Lung (tissue), 12 donors: ENCODE results near the gene MLN. TPM values are rescaled to one million over a fixed set of nuclear protein-coding genes. Genes with fewer than 3 reads are reported as not detected.

Experiments used
- ATAC-seq: fragments of 200-7000 bp; cut with Tn5 transposase; one replicate; pipeline ENCODE4 v1.9.1; 2020; ENCODE audit warnings: moderate number of reproducible peaks; ENCODE audit not compliant: insufficient read depth, low FRiP score
- DNase-seq, 3 donors: peaks; one replicate each; pipeline ENCODE4 v3.0.0-alpha.2; 2013 to 2017
- H3K27ac ChIP-seq, 2 donors: one replicate each; pipeline ENCODE4 v1.5.1; 2013; ENCODE audit warnings: mild to moderate bottlenecking in 2 of 2, moderate library complexity in 2 of 2, control low read depth in 1 of 2, inconsistent platforms in 1 of 2, low read depth in 1 of 2, low read length in 1 of 2
- H3K27me3 ChIP-seq, 3 donors: one replicate each; pipeline ENCODE4 v1.5.1; 2013; ENCODE audit warnings: low read length in 2 of 3; ENCODE audit not compliant: control insufficient read depth in 3 of 3, insufficient read depth in 3 of 3
- H3K36me3 ChIP-seq, 4 donors: one replicate each; pipeline ENCODE4 v1.5.1; 2013; ENCODE audit warnings: low read length in 4 of 4, mild to moderate bottlenecking in 1 of 4, moderate library complexity in 1 of 4; ENCODE audit not compliant: control insufficient read depth in 4 of 4, insufficient read depth in 4 of 4
- H3K4me1 ChIP-seq, 5 donors: one replicate each; pipeline ENCODE4 v1.5.1; 2013; ENCODE audit warnings: low read length in 5 of 5, mild to moderate bottlenecking in 2 of 5, moderate library complexity in 1 of 5; ENCODE audit not compliant: control insufficient read depth in 5 of 5, insufficient read depth in 5 of 5
- H3K4me3 ChIP-seq: one replicate; pipeline ENCODE4 v1.5.1; 2013; ENCODE audit warnings: mild to moderate bottlenecking, control low read depth, moderate library complexity
- H3K9ac ChIP-seq, 2 donors: one replicate each; pipeline ENCODE4 v1.5.1; 2013; ENCODE audit warnings: low read length in 2 of 2, control low read depth in 1 of 2; ENCODE audit not compliant: insufficient read depth in 1 of 2
- H3K9me3 ChIP-seq, 4 donors: one replicate each; pipeline ENCODE4 v1.5.1; 2013; ENCODE audit warnings: low read length in 3 of 4, mild to moderate bottlenecking in 1 of 4, moderate library complexity in 1 of 4; ENCODE audit not compliant: control insufficient read depth in 4 of 4, insufficient read depth in 3 of 4
- CTCF ChIP-seq: IDR thresholded peaks from 2 replicates; pipeline ENCODE4 v1.5.1; 2012; ENCODE audit warnings: mild to moderate bottlenecking; ENCODE audit errors: control extremely low read depth, extremely low read depth
- WGBS, 2 donors: extraction: QIAGEN DNeasy Blood & Tissue Kit; methylation state at CpG; one replicate each; pipeline ENCODE4 v1.1.7; 2013; 5-methylcytosine and 5-hydroxymethylcytosine counted together
- polyA plus RNA-seq, 2 donors: library from polyadenylated mRNA; stranded (reverse); fragments of 200-250 nt; gene quantifications; one replicate each; pipeline ENCODE4 v1.2.1, GENCODE V29; 2013
- total RNA-seq, 2 donors: library from RNA; depleted of rRNA in 1 of 2; stranded (reverse); fragments of >200 nt in 1 of 2; gene quantifications; one replicate each; pipeline ENCODE4 v1.2.1, GENCODE V29; 2014 to 2021
- donor health status: control.
- donor health status: control.
- donor health status: Bipolar disorder and iron deficiency.
- donor health status: healthy.
- donor health status: DM: yes; HTN: yes; CAD: no.

MLN gene
- total and polyA plus RNA-seq, 4 donors, result not detected

- DNase-seq, result no peak
- 79 to 83% methylated on average over 3 of the region's 3 CpGs for whole genome bisulfite sequencing, 2 donors
Measured at GRCh38 chr6:33848484-33848883, 44.7 kb upstream of the MLN start.

DNA sequence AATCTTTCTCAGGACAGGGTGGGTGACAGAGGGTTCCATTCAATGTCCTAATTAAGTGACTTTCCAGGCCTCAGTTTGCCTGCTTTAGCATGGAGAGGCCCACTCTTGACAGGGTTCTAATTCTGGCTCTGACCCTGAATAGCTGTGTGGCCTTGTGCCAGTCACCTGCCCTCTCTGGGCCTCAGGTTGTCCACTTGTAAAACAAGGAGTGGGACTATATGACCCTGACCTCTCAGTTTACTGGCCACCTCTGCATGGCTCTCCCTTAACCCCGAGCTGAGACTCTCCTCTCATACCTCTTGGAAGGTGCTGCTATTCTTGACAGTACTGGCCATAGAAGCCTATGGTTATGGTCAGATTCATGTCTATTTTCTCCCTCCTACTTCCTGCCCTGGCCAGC, 44.1 kb upstream of the MLN start:
- 79 to 100% methylated on average over 1 of the region's 1 CpG for WGBS, 2 donors
- no peak overlapping the region for H3K4me3 ChIP-seq
- ATAC-seq (no peak), DNase-seq (no peak)
- no peaks in the 10 kb centered on the region for H3K27me3 ChIP-seq
- H3K27ac ChIP-seq, result no peak overlapping the region
- no peaks in the 10 kb centered on the region for H3K36me3 ChIP-seq
- no peak for TF ChIP-seq CTCF
- no peak overlapping the region for H3K9ac ChIP-seq
- H3K9me3 ChIP-seq, result no peaks in the 10 kb centered on the region
- H3K4me1 ChIP-seq, result peaks cover 0 to 10% (median 1%) of the 10 kb centered on the region in 5 donors

More at GRCh38 chr6:33848484-33848883, 44.7 kb upstream of the MLN start:
- no peak overlapping the region for H3K4me3 ChIP-seq
- H3K9ac ChIP-seq, result no peak overlapping the region
- H3K4me1 ChIP-seq, result peaks cover 0 to 10% (median 1%) of the 10 kb centered on the region in 5 donors
- no peaks in the 10 kb centered on the region for H3K9me3 ChIP-seq
- no peaks in the 10 kb centered on the region for H3K36me3 ChIP-seq
- ATAC-seq, result no peak
- no peaks in the 10 kb centered on the region for H3K27me3 ChIP-seq
- TF ChIP-seq CTCF, result no peak
- no peak overlapping the region for H3K27ac ChIP-seq

GRCh38 chr6:33847078-33847477, 43.3 kb upstream of the MLN start:
- Histone ChIP-seq H3K9ac (no peak overlapping the region), H3K9me3 (no peaks in the 10 kb centered on the region), H3K27me3 (no peaks in the 10 kb centered on the region), H3K36me3 (no peaks in the 10 kb centered on the region), H3K4me3 (no peak overlapping the region), H3K27ac (no peak overlapping the region), H3K4me1 (peaks cover 0 to 10% (median under 1%) of the 10 kb centered on the region in 5 donors)
- TF ChIP-seq CTCF, result no peak
- WGBS, 2 donors, result 82 to 95% methylated on average over 6 of the region's 6 CpGs
- DNase-seq (no peak), ATAC-seq (no peak)

DNA sequence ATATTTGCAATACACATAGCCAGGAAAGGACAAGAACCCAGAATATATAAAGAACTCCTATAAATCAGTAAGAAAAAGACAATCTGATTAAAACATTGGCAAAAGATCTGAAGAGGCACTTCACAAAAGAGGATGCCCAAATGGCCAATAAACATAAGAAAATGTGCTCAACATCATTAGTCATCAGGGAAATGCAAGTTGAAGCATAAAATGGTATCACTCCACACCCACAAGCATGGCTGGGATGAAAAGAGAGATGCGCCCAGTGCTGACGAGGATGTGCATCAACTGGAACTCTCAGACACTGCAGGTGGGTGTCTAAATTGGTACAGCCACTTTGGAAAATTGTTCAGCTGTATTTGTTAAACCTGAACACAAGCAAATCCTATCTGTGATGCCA, 42.4 kb upstream of the MLN start:
- 92 to 93% methylated on average over 2 of the region's 2 CpGs for WGBS, 2 donors
- H3K4me3 ChIP-seq, result no peak overlapping the region
- H3K27ac ChIP-seq, result no peak overlapping the region
- ATAC-seq, result no peak
- H3K36me3 ChIP-seq, result no peaks in the 10 kb centered on the region
- no peak for DNase-seq
- H3K27me3 ChIP-seq, result no peaks in the 10 kb centered on the region
- peaks cover 0 to 10% (median 0%) of the 10 kb centered on the region in 5 donors for H3K4me1 ChIP-seq
- H3K9me3 ChIP-seq, result no peaks in the 10 kb centered on the region
- TF ChIP-seq CTCF, result no peak
- no peak overlapping the region for H3K9ac ChIP-seq
